ENCODE measurements around the gene LGR5.
A peak's percentile ranks its signal among the peaks of the same experiment; 100 is the strongest.
"Not testable (repeated sequence)": the region's sequence is repeated elsewhere in the genome, so short reads cannot be mapped to it uniquely, and the experiment has no call there.

LGR5 gene

DNA sequence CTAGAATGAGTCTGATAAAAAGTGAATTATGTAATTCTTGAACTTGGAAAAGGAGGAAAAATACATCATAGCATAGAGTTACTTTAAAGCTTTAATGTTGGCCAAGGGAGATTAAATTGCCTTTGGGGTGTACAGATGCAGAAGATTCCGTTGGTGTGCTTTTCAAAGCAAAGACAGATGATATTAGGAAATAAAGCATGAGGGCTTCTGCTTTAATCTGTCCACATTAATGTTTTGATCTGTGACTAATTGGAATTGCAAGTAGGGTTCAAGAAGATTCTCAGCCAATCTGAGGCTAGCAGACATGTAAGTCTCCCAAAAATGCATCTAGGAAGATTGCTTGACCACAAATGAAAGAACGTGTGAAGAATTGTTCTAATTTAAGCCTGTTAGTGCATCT is 35.2 kb downstream of the LGR5 start:
- DNase-seq (ENCODE audit: low spot score) = no peak

GRCh38 chr12:71475280-71475679 is 35.7 kb downstream of the LGR5 start:
- DNase-seq (ENCODE audit: low spot score) = no peak

GRCh38 chr12:71476513-71476912 is 36.9 kb downstream of the LGR5 start:
- peak; percentile 55 for DNase-seq (ENCODE audit: low spot score)

GRCh38 chr12:71477609-71478008 is 38.0 kb downstream of the LGR5 start:
- DNase-seq (ENCODE audit: low spot score) = no peak

GRCh38 chr12:71478270-71478669 is 38.7 kb downstream of the LGR5 start:
- DNase-seq (ENCODE audit: low spot score) = no peak

GRCh38 chr12:71484272-71484905 is 44.8 kb downstream of the LGR5 start:
- no peak for DNase-seq (ENCODE audit: low spot score)

- not testable (repeated sequence) for DNase-seq (ENCODE audit: low spot score)
These were observed 51.2 kb downstream of the LGR5 start for GRCh38 chr12:71490844-71491243.

GRCh38 chr12:71492604-71493003 is 53.0 kb downstream of the LGR5 start:
- DNase-seq (ENCODE audit: low spot score) = no peak

DNA sequence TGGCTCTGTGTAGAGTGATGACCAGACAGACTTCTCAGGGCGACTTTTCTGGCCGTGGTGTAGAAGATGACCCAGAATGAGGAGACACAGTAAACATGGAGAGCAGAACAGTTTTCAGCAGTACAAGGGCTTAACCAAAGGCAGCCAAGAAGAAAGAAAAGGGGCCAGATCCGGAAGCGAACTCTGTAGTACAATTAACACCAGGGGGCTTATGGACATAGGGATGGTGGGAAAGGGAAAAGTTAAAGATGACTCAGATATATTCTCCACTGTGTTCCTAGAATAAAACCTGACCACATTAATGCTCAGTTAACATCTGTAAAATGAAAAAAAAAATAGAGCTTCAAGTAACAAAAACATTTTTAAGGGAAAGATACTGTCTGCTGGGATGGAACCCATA is 60.2 kb downstream of the LGR5 start:
- DNase-seq (ENCODE audit: low spot score) = no peak

DNA sequence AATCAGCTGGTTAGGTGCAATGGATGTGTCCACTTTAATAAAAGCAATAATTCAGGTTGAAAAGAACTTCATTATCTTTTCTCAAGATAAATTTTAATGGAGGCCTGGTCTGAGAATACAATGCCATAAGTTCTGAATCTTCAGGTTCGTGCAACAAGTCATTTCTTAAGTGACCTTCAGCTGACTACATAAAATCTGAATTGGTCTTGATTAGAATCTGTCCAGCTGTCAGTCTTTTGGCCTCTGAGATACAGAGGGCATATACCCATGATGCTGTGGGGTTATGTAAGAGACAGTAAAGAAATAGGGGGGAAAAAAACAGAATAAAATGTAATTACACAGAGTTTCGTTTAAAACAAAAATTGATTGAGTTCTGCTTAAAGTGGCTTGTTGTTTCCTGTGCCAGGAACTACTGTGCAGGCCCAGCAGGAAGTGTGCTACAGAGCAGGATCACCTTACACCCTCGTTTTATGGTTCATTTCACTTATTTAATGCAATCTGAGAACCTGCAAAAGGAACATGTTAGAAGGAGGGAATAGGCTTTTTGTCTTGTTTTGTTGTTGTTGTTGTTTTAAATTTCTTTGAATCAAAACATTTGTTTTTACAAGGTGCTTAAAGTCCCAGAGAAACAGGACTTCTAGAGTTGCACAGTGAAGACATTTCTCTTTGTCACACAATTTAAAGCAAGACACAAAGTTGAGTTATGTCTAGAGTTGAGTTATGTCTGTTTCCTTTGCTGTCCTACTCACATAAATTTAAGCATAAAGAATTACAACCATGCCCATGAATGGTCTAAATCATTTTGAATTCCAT is 64.2 kb downstream of the LGR5 start:
- DNase-seq (ENCODE audit: low spot score) = no peak

DNA sequence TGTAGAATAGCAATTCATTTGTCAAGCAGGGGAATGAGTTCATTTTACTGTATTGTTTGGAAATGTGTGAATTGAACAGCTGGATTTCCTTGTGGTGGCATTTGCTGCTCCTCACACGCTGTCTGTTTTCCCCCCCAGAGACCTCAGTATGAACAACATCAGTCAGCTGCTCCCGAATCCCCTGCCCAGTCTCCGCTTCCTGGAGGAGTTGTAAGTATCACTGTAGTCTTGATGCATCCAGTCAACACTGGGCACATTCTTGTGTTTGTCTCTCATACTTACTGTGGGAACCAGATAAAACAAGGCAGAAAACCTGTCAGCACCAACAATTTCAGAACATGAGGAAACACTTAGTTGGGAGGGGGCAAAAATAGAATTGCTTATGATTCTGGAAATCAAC is 64.9 kb downstream of the LGR5 start:
- no peak for DNase-seq (ENCODE audit: low spot score)

DNA sequence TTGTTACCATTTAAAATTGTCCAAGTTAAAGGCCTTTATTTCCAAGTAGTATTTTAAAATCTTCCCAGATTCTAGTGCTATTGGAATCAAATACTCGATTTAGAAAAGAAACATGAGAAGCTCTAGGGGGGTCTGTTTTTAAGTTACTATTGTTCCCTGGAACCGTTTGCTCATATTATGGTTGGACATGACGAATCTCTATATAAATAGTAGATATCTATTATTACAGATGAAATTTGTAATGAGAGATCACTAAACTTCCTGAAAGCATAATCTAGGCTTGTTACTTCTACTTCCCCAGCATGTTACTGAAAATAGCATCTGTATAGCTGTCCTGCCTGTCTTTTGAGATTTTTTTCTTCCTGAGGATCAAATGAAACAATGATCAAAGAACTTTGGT is 70.1 kb downstream of the LGR5 start:
- DNase-seq (ENCODE audit: low spot score) = no peak

GRCh38 chr12:71517145-71517846 is 77.7 kb downstream of the LGR5 start:
- DNase-seq (ENCODE audit: low spot score) = no peak

DNA sequence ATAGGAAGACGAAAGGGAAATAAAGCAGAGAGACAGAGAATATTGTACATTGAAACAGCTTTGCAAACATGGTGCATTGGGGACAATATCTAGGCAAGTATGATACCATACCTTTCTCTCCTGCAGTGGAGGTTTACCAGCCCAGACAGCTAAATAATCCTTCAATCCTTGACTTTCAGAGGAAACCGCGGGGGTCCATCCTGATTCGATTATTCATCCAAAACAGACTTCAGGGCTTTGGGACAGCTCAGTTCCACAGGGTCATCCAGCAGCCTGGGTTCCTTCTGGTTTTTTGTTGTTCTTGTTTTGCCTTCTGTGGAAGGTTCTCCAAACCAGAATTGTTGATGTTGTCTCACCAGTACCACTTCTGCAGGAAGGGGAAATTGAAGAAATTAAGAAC is 81.5 kb downstream of the LGR5 start:
- DNase-seq (ENCODE audit: low spot score) = no peak

- no peak for DNase-seq (ENCODE audit: low spot score)
These were observed 85.0 kb downstream of the LGR5 start for GRCh38 chr12:71524626-71525025.

DNA sequence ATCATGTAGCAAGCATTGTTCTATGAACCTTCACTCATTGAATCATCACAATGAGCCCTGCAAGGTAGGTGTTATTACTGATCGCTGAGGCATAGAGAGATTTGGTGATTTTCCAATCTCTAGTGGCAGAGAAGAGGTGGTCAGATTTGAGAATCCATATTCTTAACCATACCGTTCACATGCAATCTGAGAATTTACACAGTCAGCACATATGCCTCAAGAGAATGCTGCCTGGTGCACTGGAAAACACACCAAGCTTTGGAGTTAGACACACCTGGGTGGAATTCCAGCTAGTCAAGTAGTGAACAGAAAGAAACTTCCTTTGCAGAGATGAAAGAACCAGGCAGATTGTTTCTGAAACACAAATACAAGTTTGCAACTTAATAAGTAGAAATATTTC is 94.1 kb downstream of the LGR5 start:
- DNase-seq (ENCODE audit: low spot score) = no peak

DNA sequence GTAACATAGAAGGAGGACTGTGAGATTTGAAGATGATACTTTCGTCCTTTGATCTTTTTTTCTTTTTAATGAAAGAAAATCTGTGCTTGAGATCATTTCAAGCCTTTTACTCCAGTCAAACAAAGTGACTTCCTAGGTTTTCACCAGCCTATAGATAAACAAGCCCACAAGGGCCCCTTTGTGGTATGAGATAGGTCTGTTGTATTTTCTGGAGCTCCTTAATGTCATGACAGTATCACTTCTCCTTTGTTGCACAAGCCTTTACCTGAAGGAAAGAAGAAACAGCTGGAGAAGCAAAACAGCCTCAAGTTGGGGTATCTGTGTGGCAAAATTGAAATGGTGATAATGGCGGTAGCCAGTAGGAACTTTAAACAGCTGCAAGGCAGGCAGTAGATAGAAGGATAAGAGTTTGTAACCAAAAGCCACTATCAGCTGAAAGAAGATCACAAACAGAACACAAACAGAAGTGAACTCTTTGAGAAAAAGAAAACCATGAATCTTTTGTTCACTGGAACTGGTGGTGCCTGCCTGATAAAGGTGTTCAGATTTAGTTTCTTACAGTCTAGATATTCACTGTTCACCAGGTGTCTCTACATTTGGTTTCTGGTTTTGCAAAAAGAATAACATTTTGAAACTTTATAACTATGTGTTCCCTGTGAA is 96.8 kb downstream of the LGR5 start:
- no peak for DNase-seq (ENCODE audit: low spot score)

DNA sequence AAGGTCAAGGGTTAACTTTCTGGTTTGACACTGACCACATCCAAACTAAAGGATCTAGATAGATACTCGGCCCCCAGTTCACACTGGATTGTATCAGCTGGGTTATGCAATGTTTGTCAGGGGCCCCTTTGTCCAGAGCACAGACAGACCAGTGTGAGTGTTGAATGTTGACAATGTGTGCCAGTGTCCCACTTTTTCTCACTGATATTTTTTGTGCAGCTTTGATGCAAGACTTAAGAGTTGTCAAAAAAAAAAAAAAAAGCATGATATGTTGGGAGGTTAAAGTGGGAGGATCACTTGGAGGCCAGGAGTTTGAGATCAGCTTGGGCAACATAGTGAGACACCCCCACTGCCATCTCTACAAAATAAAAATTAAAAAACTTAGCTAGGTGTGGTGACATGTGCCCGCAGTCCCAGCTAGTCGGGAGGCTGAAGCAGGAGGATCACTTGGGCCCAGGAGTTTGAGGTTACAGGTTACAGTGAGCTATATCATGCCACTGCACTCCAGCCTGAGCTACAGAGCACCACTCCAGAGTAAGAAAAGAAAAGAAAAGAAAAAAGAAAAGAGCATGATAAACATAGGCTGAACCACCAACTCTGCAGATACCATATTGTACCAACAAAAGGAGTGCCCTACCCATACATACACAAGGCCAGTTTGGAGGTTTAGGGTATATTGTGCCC is 97.5 kb downstream of the LGR5 start:
- no peak for DNase-seq (ENCODE audit: low spot score)

- no peak for DNase-seq (ENCODE audit: low spot score)
These were observed 99.2 kb downstream of the LGR5 start for GRCh38 chr12:71538807-71539206.

GRCh38 chr12:71541583-71541982 is 102.0 kb downstream of the LGR5 start:
- DNase-seq (ENCODE audit: low spot score) = no peak

DNA sequence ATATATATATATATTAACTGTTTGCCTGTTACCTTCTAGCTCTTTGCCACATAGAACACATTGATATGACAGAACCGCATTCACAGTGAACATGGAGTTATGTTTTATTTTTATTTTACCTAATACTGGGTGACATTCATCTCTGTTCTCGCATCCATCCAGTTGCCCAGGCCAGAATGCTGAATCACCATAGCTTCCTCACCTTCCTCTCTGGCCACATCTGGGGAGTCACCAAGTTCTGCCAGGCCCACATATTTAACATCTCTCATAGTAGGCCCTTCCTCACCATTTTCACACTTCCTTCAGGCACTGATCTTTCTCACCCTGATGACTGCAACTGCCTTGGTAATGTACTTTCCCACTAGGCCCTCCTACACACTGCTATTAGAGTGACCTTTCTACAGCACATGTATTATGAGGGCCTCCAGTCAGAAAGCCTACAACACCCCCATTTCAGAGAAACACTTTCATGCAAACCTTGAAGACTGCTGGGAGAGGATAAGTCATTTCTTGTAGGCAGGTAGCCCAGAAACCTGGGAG is 106.8 kb downstream of the LGR5 start:
- no peak for DNase-seq (ENCODE audit: low spot score)

GRCh38 chr12:71548893-71549292 is 109.3 kb downstream of the LGR5 start:
- DNase-seq (ENCODE audit: low spot score) = no peak
